ENCODE results near the gene DHX8. TPM values are rescaled to one million over a fixed set of nuclear protein-coding genes. Genes with fewer than 3 reads are reported as not detected.

DHX8 gene
- total RNA-seq, 4 donors from 2014 or later: 15.3 to 44.9 (median 36.4) TPM

DNA sequence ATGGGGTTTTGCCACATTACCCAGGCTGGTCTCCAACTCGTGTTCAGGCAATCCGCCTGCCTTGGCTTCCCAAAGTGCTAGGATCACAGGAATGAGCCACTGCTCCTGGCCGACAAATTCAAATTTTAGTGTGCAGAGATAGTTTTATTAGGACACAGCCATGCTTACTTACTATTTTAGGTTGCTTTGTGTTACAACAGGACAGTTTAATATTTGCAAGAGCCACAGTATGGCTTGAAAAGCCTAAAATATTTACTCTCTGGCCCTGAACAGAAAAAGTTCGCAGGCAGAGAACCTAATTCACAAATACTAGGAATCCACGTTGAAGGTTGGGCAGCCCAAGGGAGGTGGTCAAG is 75.0 kb downstream of the DHX8 start:
- H3K27ac ChIP-seq: no peak overlapping the region
- peaks cover 4% of the 10 kb centered on the region for H3K27me3 ChIP-seq
- H3K4me3 ChIP-seq: no peak overlapping the region
- H3K9me3 ChIP-seq: no peaks in the 10 kb centered on the region
- DNase-seq: no peak
- intact Hi-C loops (cut with DNase I; ENCODE audit: low total_unique reads) (no loop called here), in situ Hi-C loops (cut with MboI; ENCODE audit: low pct_ligation_motif_present in 1 of 4, low pct_unique_long_range_greater_than_20kb in 1 of 4, low sequenced_read_pairs in 3 of 4) (no loop called here)
- H3K4me1 ChIP-seq: peaks cover 9 to 41% (median 25%) of the 10 kb centered on the region in 4 donors
- H3K36me3 ChIP-seq: no peaks in the 10 kb centered on the region
- TF ChIP-seq EP300 (IDR thresholded peaks at IDR 0.05; ENCODE audit: low read depth) (no peak), POLR2AphosphoS5 (IDR thresholded peaks at IDR 0.05) (no peak), POLR2A (IDR thresholded peaks at IDR 0.05) (no peak), CTCF (IDR thresholded peaks at IDR 0.05) (no peak)
- WGBS, 2 donors (ENCODE audit: low coverage in 1 of 2): 86% methylated on average over 5 of the region's 5 CpGs; no CpG with 5 or more reads in 1 of the 2 donors

DNA sequence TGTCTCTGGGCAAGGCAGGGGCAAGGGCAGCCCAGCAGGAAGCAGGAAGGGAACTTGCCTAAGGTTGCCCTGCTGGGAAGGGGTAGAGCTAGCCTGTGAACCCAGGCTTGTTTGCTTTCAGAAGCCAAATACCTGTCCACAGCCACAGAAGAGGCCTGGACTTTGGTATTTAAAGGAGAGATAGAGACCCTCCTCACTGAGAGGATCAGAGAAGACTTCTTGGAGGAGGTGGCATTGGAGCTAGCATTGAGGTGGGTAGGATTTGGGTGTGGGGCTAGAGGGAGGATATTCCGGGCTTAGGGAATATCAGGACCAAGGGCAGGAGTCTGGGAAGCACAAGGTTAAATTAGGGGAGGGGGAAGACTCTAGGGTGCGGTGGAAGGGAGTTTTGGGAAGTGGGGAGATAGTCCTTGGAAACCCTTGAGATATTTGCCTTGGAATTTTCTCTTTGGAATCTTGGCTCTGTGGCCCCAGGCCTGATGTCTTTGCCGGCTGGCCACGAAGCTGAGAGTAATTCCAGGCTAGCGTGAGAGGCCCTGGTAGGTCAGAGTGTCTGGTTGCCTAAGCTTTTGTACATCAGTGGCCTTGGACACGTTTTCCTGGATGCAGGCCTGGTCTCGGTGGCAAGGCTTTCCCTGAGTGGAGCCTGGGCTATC is 75.5 kb downstream of the DHX8 start:
- no peak for DNase-seq
- peaks cover 9 to 39% (median 24%) of the 10 kb centered on the region in 4 donors for H3K4me1 ChIP-seq
- no peak overlapping the region for H3K27ac ChIP-seq
- no peaks in the 10 kb centered on the region for H3K9me3 ChIP-seq
- 83% methylated on average over 7 of the region's 7 CpGs; no CpG with 5 or more reads in 1 of the 2 donors for WGBS, 2 donors (ENCODE audit: low coverage in 1 of 2)
- peaks cover 8% of the 10 kb centered on the region for H3K27me3 ChIP-seq
- in situ Hi-C loops (cut with MboI; ENCODE audit: low pct_ligation_motif_present in 1 of 4, low pct_unique_long_range_greater_than_20kb in 1 of 4, low sequenced_read_pairs in 3 of 4): no loop called here
- no peaks in the 10 kb centered on the region for H3K36me3 ChIP-seq
- intact Hi-C loops (cut with DNase I; ENCODE audit: low total_unique reads): no loop called here
- TF ChIP-seq CTCF (IDR thresholded peaks at IDR 0.05): no peak
- TF ChIP-seq POLR2AphosphoS5 (IDR thresholded peaks at IDR 0.05): no peak
- TF ChIP-seq EP300 (IDR thresholded peaks at IDR 0.05; ENCODE audit: low read depth): no peak
- no peak for TF ChIP-seq POLR2A (IDR thresholded peaks at IDR 0.05)
- no peak overlapping the region for H3K4me3 ChIP-seq

GRCh38 chr17:43560461-43561427 is 77.0 kb downstream of the DHX8 start:
- intact Hi-C loops (cut with DNase I; ENCODE audit: low total_unique reads): no loop called here
- TF ChIP-seq POLR2AphosphoS5 (IDR thresholded peaks at IDR 0.05): no peak
- TF ChIP-seq EP300 (IDR thresholded peaks at IDR 0.05; ENCODE audit: low read depth): no peak
- no peak for TF ChIP-seq POLR2A (IDR thresholded peaks at IDR 0.05)
- no peak for TF ChIP-seq CTCF (IDR thresholded peaks at IDR 0.05)

More at GRCh38 chr17:43560461-43561427, 77.0 kb downstream of the DHX8 start:
- no peaks in the 10 kb centered on the region for H3K36me3 ChIP-seq
- H3K4me1 ChIP-seq: peaks cover 9 to 24% (median 13%) of the 10 kb centered on the region in 4 donors
- in situ Hi-C loops (cut with MboI; ENCODE audit: low pct_ligation_motif_present in 1 of 4, low pct_unique_long_range_greater_than_20kb in 1 of 4, low sequenced_read_pairs in 3 of 4): no loop called here
- DNase-seq: no peak
- 68 to 88% methylated on average over 2 to 7 of the region's 7 CpGs for WGBS, 2 donors (ENCODE audit: low coverage in 1 of 2)
- H3K4me3 ChIP-seq: no peak overlapping the region
- no peaks in the 10 kb centered on the region for H3K9me3 ChIP-seq
- no peak overlapping the region for H3K27ac ChIP-seq
- H3K27me3 ChIP-seq: peaks cover 8% of the 10 kb centered on the region

All from transverse colon (tissue), 4 donors.